ENCODE measurements around the gene DLX6. TPM values are rescaled to one million over a fixed set of nuclear protein-coding genes. Genes with fewer than 3 reads are reported as not detected.

DLX6 gene
- total RNA-seq, 1 experiment from 2014 or later = not detected

DNA sequence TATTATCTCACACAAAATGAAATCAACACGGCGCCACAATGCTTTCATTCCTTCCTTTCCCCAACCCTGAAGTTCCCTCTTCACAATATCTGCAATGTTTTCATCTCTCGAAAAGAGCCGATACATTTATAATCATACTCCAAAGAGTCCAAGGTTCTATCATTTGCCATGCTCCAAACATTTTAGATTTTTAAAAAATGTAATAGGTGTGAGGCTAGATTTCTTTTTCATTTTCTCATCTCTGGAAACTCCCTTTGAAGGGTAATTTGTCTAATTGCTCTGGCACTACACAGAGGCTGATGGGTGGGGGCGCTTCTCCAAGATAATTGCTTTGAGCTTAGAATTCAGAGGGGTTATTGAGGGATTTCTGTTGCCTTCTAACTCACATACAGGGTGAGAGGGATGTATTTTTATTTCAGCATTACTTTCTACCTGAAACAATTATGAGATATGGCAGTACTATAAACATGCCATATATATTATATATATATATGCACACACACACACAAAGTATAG, 14.4 kb downstream of the DLX6 start:
- Mint-ChIP-seq H3K4me3 (ENCODE audit: unreplicated experiment) (no peak overlapping the region), H3K4me1 (ENCODE audit: insufficient read depth, unreplicated experiment) (peaks cover under 1% of the 10 kb centered on the region), H3K36me3 (ENCODE audit: insufficient read depth, unreplicated experiment) (no peaks in the 10 kb centered on the region), H3K9me3 (ENCODE audit: unreplicated experiment) (no peaks in the 10 kb centered on the region), H3K27ac (ENCODE audit: low read depth, unreplicated experiment) (no peak overlapping the region), H3K27me3 (ENCODE audit: insufficient read depth, unreplicated experiment) (peaks cover 92% of the 10 kb centered on the region)
- CTCF ChIA-PET = interaction anchor here (0.6 to 0.9 kb wide), 4 partner anchors 9 to 1104 kb away, joined by 3 to 5 read pairs (median 4); no protein-coding TSS in a partner anchor
- no peak for TF ChIP-seq CTCF (IDR thresholded peaks at IDR 0.05; ENCODE audit: unreplicated experiment)
- no peak for DNase-seq (ENCODE audit: unreplicated experiment)
- BruUV-seq (replicated peaks) = no TSS peak
- POLR2A ChIA-PET = no interaction called here
- intact Hi-C loops (cut with micrococcal nuclease) = no loop called here

DNA sequence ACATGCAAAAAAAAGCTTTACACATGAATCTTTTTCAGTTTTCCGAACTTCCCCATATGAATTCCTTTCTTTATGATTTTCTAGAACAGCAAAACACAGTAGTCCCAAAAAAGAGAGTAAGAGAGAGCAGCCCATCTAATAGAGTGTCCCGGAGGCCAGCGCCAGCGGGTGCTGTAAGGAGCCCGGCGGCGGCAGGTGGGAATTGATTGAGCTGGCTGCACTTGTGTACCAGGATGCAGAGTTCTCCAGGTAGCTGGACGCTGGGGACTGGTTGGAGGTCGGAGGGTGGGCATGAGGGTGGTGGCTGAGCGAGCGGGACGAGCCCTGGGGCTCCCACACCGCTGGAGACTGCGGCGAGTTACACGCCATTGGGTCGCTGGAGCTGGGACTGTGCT, 15.2 kb downstream of the DLX6 start:
- TF ChIP-seq CTCF (IDR thresholded peaks at IDR 0.05; ENCODE audit: unreplicated experiment) = no peak
- CTCF ChIA-PET = interaction anchor here (0.6 to 0.9 kb wide), 2 partner anchors 94 to 1104 kb away, joined by 3 to 4 read pairs; no protein-coding TSS in a partner anchor
- no peak for DNase-seq (ENCODE audit: unreplicated experiment)
- no peak overlapping the region for H3K27ac Mint-ChIP-seq (ENCODE audit: low read depth, unreplicated experiment)
- intact Hi-C loops (cut with micrococcal nuclease) = no loop called here
- no peaks in the 10 kb centered on the region for H3K36me3 Mint-ChIP-seq (ENCODE audit: insufficient read depth, unreplicated experiment)
- no peaks in the 10 kb centered on the region for H3K4me1 Mint-ChIP-seq (ENCODE audit: insufficient read depth, unreplicated experiment)
- peaks cover 92% of the 10 kb centered on the region for H3K27me3 Mint-ChIP-seq (ENCODE audit: insufficient read depth, unreplicated experiment)
- H3K4me3 Mint-ChIP-seq (ENCODE audit: unreplicated experiment) = no peak overlapping the region
- POLR2A ChIA-PET = no interaction called here
- no TSS peak for BruUV-seq (replicated peaks)
- H3K9me3 Mint-ChIP-seq (ENCODE audit: unreplicated experiment) = no peaks in the 10 kb centered on the region

GRCh38 chr7:97020996-97021746, 15.8 kb downstream of the DLX6 start:
- no peak for DNase-seq (ENCODE audit: unreplicated experiment)
- H3K9me3 Mint-ChIP-seq (ENCODE audit: unreplicated experiment) = no peaks in the 10 kb centered on the region
- TF ChIP-seq CTCF (IDR thresholded peaks at IDR 0.05; ENCODE audit: unreplicated experiment) = no peak
- no peak overlapping the region for H3K27ac Mint-ChIP-seq (ENCODE audit: low read depth, unreplicated experiment)
- no peaks in the 10 kb centered on the region for H3K36me3 Mint-ChIP-seq (ENCODE audit: insufficient read depth, unreplicated experiment)
- no peaks in the 10 kb centered on the region for H3K4me1 Mint-ChIP-seq (ENCODE audit: insufficient read depth, unreplicated experiment)
- peaks cover 92% of the 10 kb centered on the region for H3K27me3 Mint-ChIP-seq (ENCODE audit: insufficient read depth, unreplicated experiment)
- ChIA-PET POLR2A (interaction anchor here (0.6 kb wide), 1 partner anchor 1315 kb away, joined by 3 read pairs; no protein-coding TSS in a partner anchor), CTCF (interaction anchor here (0.6 kb wide), 1 partner anchor 757 kb away, joined by 3 read pairs; no protein-coding TSS in a partner anchor)
- H3K4me3 Mint-ChIP-seq (ENCODE audit: unreplicated experiment) = no peak overlapping the region
- intact Hi-C loops (cut with micrococcal nuclease) = no loop called here
- no TSS peak for BruUV-seq (replicated peaks)

GRCh38 chr7:97021747-97022490, 16.6 kb downstream of the DLX6 start:
- no peaks in the 10 kb centered on the region for H3K9me3 Mint-ChIP-seq (ENCODE audit: unreplicated experiment)
- H3K36me3 Mint-ChIP-seq (ENCODE audit: insufficient read depth, unreplicated experiment) = no peaks in the 10 kb centered on the region
- H3K4me3 Mint-ChIP-seq (ENCODE audit: unreplicated experiment) = no peak overlapping the region
- no peaks in the 10 kb centered on the region for H3K4me1 Mint-ChIP-seq (ENCODE audit: insufficient read depth, unreplicated experiment)
- H3K27ac Mint-ChIP-seq (ENCODE audit: low read depth, unreplicated experiment) = no peak overlapping the region
- ChIA-PET CTCF (interaction anchor here (0.6 kb wide), 1 partner anchor 758 kb away, joined by 3 read pairs; no protein-coding TSS in a partner anchor), POLR2A (interaction anchor here (0.6 kb wide), 1 partner anchor 1314 kb away, joined by 3 read pairs; no protein-coding TSS in a partner anchor)
- intact Hi-C loops (cut with micrococcal nuclease) = no loop called here
- no peak for TF ChIP-seq CTCF (IDR thresholded peaks at IDR 0.05; ENCODE audit: unreplicated experiment)
- peaks cover 88% of the 10 kb centered on the region for H3K27me3 Mint-ChIP-seq (ENCODE audit: insufficient read depth, unreplicated experiment)
- no TSS peak for BruUV-seq (replicated peaks)
- no peak for DNase-seq (ENCODE audit: unreplicated experiment)

Measured in MCF 10A (cell line).